HG02759 (cell line): ENCODE data around the gene IRAK2.
"Not testable (repeated sequence)": the region's sequence is repeated elsewhere in the genome, so short reads cannot be mapped to it uniquely, and the experiment has no call there.

Experiments
- ATAC-seq: cut with Tn5 transposase; IDR thresholded peaks from one replicate; pipeline ENCODE4 v1.9.1; 2021; ENCODE audit warnings: mild to moderate bottlenecking, moderate library complexity; ENCODE audit not compliant: unreplicated experiment

The IRAK2 gene

DNA sequence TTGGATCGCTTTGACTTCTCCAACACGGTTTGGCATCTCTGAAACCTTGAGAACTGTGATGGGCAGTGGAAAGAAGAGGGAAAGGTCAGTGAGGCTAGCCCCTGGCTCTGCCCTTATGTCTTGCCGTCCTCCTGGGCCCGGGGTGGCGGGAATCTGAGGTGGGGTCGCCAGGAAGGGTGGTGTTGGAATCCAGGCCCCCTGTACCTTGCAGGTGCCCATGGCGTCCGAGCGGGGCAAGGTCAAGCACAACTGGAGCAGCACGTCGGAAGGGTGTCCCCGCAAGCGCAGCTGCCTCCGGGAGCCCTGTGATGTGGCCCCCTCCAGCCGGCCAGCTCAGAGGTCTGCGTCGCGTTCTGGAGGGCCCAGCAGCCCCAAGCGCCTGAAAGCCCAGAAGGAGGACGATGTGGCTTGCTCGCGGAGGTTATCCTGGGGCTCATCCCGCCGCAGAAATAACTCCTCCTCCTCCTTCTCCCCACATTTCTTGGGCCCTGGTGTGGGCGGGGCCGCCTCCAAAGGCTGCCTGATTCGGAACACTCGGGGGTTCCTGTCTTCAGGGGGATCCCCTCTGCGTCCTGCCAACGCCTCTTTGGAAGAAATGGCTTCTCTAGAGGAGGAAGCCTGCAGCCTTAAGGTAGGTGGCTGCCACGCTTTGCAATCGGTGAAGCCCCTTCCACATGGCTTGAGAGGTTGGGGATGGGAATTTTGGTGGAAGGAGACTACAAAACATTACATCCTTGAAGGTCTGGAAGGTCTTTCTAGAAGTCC lies 84.4 kb downstream of the IRAK2 start:
- ATAC-seq, result no peak

DNA sequence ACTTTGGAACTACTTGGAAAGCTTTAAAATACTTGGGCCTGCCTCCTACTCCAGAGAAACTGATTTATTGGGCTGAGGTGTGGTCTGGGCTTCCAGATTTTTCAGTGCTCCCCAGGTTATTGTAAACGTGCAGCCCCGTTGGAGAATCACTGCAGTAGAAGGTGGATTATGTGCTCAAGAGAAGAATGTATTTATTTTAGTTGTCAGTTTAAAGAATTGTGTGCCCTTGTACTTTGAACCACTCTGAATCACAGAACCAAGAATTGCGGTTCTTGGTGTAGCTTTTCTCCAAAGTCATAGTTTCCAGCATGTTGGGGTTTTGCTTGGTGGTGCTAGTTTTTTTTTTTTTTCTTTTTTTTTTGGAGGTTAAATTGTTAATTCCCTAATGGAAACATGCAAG lies 85.1 kb downstream of the IRAK2 start:
- ATAC-seq, result no peak

GRCh38 chr3:10251006-10251405 lies 86.3 kb downstream of the IRAK2 start:
- ATAC-seq, result no peak

DNA sequence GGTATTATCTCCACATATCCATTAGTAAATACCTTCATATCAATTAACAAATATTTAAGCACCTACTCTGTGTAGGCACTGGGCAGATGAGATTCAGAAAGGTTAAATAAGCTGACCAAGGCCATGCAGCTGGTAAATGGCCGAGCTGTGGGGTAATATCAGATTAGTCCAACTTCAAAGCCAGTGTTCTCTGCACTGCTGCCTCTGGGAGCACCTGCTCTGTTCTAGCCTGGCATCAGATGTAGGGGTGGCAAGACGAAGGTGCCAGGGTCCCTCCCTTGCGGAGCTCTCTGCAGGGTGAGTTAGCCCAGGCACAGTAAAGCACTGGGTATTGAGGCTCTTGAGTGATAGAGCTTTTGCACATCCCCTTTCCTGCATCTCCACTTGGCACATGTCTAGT lies 89.0 kb downstream of the IRAK2 start:
- no peak for ATAC-seq

GRCh38 chr3:10255835-10256234 lies 91.1 kb downstream of the IRAK2 start:
- no peak for ATAC-seq

DNA sequence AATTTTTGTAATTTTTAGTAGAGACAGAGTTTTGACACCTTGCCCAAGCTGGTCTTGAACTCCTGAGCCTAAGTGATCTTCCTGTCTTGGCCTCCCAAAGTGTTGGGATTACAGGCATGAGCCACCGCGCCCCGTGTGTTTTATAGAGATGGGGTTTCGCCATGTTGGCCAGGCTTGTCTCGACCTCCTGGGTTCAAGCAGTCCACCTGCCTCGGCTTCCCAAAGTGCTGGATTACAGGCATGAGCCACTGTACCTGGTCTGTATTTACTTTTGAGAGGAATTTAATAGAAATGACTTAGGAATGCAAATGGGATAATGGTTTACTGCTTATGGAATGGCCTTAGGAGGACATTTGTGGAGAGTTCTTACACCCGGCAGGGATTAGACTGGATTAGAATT lies 94.3 kb downstream of the IRAK2 start:
- no peak for ATAC-seq

DNA sequence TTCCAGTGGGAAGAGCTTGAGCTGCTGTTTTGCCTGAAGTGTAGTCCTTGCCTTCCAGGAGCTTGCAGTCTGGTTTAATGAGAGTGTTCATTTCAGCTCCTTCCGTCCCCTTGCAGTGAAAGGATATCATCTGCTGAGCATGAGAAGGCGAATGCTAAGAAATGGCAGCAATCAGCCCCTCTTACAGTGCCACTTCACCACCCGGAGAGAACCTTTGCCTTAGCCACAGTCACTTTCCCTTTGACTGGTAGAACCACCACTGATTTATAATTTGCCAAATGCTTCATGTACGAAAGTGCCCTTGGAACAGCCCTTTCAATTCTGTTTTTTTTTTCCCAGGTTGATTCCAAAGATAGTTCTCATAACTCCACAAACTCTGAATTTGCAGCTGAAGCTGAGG lies 95.1 kb downstream of the IRAK2 start:
- no peak for ATAC-seq

DNA sequence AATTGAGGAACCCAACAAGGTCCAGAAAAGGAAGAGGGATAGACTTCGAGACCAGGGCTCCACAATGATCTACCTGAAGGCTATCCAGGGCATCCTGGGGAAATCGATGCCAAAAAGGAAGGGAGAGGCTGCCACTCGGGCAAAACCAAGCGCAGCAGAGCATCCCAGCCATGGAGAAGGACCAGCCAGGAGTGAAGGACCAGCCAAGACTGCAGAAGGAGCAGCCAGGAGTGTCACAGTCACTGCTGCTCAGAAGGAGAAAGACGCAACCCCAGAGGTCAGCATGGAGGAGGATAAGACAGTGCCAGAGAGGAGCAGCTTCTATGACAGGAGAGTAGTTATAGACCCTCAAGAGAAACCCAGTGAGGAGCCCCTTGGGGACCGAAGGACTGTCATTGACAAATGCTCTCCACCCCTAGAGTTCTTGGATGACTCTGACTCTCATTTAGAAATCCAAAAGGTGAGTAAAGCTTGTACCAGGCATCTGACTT lies 95.5 kb downstream of the IRAK2 start:
- no peak for ATAC-seq

DNA sequence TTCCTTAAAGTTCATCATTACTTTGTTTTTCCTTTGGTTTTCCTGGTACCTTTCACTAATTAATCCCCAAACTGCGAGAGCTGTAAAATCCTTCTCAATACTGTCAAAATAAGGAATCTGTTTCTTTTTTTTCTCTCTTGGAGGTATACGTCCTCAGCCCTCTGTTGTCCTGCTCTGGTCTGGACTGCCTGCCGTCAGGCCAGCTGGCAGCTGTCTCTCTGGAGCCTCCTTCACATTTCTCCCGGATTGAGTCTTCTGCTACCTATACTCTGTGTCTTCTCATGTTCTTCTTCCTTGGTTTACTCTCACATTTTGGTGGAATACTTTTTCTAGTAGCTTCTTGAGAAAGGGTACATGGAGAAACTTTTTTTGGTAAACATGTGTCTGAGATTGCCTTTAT lies 97.3 kb downstream of the IRAK2 start:
- no peak for ATAC-seq

- no peak for ATAC-seq
These were observed 99.1 kb downstream of the IRAK2 start for GRCh38 chr3:10263646-10264363.

DNA sequence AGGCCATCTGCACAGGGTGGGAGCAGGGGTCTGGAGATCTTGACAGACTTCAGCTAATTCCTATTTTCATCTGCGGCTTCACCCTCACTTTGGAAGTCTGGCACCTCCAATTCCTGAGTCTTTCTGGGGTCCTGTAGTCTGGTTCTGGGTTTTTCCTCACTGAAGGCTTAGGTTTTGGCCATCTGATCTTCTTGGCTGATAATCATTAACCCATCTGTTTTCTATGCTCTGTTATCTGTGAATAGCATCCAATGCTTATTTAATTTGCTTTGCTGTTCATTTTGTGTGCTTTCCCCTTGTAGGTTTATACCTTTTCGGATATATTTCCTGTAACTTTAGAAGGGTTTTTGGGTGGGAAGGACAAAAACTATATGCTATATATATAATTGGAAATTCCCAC lies 101.1 kb downstream of the IRAK2 start:
- no peak for ATAC-seq

DNA sequence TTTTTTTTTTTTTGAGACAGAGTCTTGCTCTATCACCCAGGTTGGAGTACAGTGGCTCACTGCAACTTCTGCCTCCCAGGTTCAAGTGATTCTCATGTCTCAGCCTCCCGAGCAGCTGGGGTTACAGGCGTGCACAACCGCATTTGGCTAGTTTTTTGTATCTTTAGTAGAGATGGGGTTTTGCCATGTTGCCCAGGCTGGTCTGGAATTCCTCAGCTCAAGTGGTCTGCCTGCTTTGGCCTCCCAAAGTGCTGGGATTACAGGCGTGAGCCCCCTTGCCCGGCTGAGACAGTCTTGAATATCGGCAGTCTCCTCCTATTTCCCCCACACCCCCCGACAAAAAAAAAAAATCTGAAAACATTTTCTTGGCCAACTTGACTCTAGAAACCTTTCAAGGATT lies 102.2 kb downstream of the IRAK2 start:
- not testable (repeated sequence) for ATAC-seq

- no peak for ATAC-seq
These were observed 103.4 kb downstream of the IRAK2 start for GRCh38 chr3:10268116-10268515.

GRCh38 chr3:10268930-10269329 lies 104.2 kb downstream of the IRAK2 start:
- ATAC-seq, result no peak

DNA sequence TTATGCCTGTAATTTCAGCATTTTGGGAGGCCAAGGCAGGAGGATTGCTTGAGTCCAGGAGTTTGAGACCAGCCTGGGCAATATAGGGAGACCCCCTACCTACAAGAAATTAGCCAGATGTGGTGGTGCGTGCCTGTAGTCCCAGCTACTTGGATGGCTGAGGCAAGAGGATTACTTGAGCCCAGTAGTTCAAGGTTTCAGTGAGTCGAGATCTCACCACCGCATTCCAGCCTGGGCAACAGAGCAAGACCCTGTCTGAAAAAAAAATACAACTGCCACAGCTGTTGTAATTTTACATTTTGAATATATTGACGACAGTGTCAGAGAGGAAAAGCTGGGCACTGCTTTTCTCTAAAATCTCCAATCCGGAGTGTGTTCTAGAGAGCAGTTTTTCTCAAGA lies 104.7 kb downstream of the IRAK2 start:
- ATAC-seq, result no peak

DNA sequence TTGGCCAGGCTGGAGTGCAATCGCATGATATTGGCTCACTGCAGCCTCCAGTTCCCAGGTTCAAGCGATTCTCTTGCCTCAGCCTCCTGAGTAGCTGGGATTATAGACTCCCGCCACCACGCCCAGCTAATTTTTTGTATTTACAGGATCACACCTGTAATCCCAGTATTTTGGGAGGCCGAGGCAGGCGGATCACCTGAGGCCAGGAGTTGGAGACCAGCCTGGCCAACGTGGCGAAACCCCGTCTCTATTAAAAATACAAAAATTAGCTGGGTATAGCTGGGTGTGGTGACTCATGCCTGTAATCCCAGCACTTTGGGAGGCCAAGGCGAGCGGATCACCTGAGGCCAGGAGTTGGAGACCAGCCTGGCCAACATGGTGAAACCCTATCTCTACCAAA lies 107.8 kb downstream of the IRAK2 start:
- ATAC-seq, result not testable (repeated sequence)

GRCh38 chr3:10272977-10273376 lies 108.3 kb downstream of the IRAK2 start:
- no peak for ATAC-seq

DNA sequence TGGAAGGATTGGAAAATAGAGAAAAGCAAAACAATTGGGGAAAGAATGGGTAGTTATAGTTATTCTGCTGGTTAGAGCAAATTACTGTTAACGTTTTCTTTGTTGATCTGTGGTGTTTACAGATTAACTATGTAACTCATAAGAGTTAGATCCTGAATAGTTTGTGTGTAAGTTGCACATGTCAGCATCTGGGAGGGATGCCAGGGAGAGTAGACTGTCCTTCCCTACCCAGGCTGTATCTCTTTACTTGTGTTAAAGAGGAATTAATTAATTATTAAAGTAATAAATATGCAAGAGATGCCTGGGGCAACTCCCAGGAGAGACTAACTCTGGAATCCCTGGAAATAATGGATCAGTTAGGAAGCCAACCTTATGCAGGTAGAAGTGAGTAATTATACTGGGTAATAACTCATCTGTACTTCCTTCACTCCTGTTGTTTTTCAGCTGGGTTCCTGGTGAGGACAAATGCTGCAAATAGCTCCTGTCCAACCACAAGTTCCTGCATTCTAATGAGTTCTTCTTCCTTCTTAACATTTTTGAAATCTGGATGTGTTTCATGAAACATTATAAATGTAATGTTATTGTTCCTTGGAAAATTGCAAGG lies 109.1 kb downstream of the IRAK2 start:
- no peak for ATAC-seq

DNA sequence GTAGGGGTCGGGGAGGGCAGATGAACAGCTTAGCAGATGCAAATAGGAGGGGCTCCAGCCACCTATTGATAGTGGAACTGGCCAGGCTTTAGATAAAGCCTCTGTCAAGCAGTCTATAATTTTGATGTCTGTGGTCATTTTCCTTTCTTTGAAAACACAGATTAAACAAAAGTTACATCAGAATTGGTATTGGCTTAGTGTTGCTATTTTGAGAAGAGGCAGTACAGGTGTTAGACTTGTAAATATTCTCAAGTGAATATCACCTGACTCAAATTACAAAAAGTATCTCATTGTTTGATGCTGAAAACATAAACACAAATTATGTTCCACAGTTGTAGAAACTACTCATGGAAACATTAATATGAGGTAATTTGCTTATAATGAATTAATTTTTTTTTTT lies 109.9 kb downstream of the IRAK2 start:
- no peak for ATAC-seq

DNA sequence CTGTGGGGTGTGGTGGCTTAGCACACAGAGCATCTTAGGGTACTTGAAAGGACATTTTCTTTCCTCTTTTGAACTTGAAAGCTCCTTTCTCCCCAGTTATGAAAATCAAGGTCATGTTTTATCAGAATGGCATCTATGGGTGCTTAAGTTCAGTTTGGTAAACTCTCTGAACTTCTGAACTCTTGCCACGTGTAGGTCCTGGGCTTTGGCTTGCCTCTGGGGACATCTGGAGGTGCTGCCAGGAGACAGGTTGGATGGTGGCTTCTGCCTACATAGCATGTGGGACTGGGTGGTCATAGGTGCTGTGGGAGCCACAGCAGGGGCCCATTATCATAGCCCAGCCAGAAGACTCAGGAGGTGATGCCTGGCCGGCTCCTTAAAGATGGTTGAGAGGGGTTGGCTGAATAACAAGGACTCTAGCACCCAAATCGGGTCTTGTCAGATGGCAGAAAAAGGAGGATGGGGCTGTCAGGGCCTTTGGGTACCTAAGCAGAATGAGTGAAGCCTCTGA lies 112.5 kb downstream of the IRAK2 start:
- no peak for ATAC-seq

DNA sequence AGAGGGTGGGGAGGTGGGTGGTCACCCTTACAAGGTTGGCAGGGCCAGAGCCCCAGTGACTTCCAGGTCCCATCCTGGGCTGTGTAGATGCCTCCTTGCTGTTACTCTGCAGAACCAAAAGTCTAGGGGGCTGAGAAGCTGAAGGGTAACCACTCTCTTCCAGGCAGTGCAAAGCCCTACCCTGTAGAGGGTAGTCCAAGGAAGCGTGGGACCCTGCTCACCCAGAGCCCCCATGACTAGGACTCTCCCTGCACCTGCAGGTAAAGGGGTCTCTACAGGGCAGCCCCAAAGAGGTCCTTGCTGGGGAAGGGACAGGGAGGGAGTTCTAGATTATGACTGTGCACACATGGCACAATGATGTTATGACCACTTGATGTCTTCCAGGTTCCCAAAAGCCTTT lies 113.8 kb downstream of the IRAK2 start:
- ATAC-seq, result no peak
